K562 (cell line): ENCODE data around the gene ANP32B. TPM values are rescaled to one million over a fixed set of nuclear protein-coding genes. Genes with fewer than 3 reads are reported as not detected.
A peak's percentile ranks its signal among the peaks of the same experiment; 100 is the strongest.

Experiments used
- ARID4B ChIP-seq: sonication (generic); formaldehyde crosslinking; IDR thresholded peaks from 2 replicates; pipeline ENCODE4 v1.8.0; 2022; ENCODE audit warnings: mild to moderate bottlenecking, missing genetic modification reagents
- CBX2 ChIP-seq: fragments of 200-600 bp; sonication (generic); IDR thresholded peaks from one replicate; pipeline ENCODE4 v1.6.1; 2012; ENCODE audit warnings: mild to moderate bottlenecking, low read length, inconsistent platforms; ENCODE audit not compliant: insufficient read depth, poor library complexity, severe bottlenecking
- FOSL1 ChIP-seq: fragments of 200-800 bp; sonication (Bioruptor generic); conservative IDR thresholded peaks from 2 replicates; pipeline ENCODE4 v1.6.1; 2016; ENCODE audit warnings: missing genetic modification characterization, missing compliant biosample characterization
- HDAC3 ChIP-seq: fragments of 450-650 bp; IDR thresholded peaks from 2 replicates; pipeline ENCODE4 v1.6.1; 2018; ENCODE audit warnings: borderline replicate concordance, mild to moderate bottlenecking, moderate library complexity; ENCODE audit not compliant: partially characterized antibody
- KDM4B ChIP-seq, 2 experiments: fragments of 450-650 bp in 1 of 2; sonication (generic) in 1 of 2; IDR thresholded peaks; 2 replicates each; pipeline ENCODE4 v1.6.1; 2016 to 2017; ENCODE audit warnings: borderline replicate concordance in 2 of 2, antibody characterized with exemption in 1 of 2, low read depth in 1 of 2, mild to moderate bottlenecking in 1 of 2
- YY1 ChIP-seq, 3 experiments: IDR thresholded peaks; 2 replicates each; pipeline ENCODE4 v1.6.1; 2011; ENCODE audit warnings: low read length in 2 of 3, mild to moderate bottlenecking in 2 of 3, moderate library complexity in 2 of 3, borderline replicate concordance in 1 of 3, control low read depth in 1 of 3, low read depth in 1 of 3; ENCODE audit not compliant: insufficient read depth in 3 of 3, insufficient replicate concordance in 2 of 3, control insufficient read depth in 1 of 3, insufficient read length in 1 of 3; ENCODE audit errors: extremely low read depth in 1 of 3
- polyA plus RNA-seq, 8 experiments: library from polyadenylated mRNA; depleted of rRNA in 4 of 8; stranded (reverse) in 5 of 8; unstranded in 3 of 8; fragments of >200 nt; fragmentation: Nextera tagmentation in 2 of 8; fragmentation: Illumina TruSeq in 1 of 8; extraction: Ambion mirVana in 2 of 8; extraction: Trizol in 1 of 8; gene quantifications; 2 replicates each; pipeline versions ENCODE4 v1.2.1 to v1.2.3, GENCODE V29; 2011 to 2014; ENCODE audit warnings: inconsistent platforms in 1 of 8, missing spikeins in 1 of 8
- total RNA-seq, 7 experiments: library from RNA; depleted of rRNA in 6 of 7; stranded (reverse); fragments of >200 nt in 6 of 7; fragmentation: Illumina TruSeq in 2 of 7; extraction: Trizol in 2 of 7; gene quantifications; 2 replicates each; pipeline versions ENCODE4 v1.2.1 to v1.2.3, GENCODE V29; 2011 to 2021; ENCODE audit warnings: low replicate concordance in 1 of 7
- TF ChIP-seq, protein P1 (sequence below): fragments of 200-800 bp; sonication (Bioruptor generic); IDR thresholded peaks from 2 replicates; pipeline ENCODE4 v1.6.1; 2016; ENCODE audit warnings: missing genetic modification characterization, missing compliant biosample characterization

Gene ANP32B
- total and polyA plus RNA-seq, 9 of the 15 experiments (the other 6 are each of a cell fraction or from before 2014, with no cell fraction given), result 68.9 to 815 (median 141) TPM

- TF ChIP-seq, protein P1, sequence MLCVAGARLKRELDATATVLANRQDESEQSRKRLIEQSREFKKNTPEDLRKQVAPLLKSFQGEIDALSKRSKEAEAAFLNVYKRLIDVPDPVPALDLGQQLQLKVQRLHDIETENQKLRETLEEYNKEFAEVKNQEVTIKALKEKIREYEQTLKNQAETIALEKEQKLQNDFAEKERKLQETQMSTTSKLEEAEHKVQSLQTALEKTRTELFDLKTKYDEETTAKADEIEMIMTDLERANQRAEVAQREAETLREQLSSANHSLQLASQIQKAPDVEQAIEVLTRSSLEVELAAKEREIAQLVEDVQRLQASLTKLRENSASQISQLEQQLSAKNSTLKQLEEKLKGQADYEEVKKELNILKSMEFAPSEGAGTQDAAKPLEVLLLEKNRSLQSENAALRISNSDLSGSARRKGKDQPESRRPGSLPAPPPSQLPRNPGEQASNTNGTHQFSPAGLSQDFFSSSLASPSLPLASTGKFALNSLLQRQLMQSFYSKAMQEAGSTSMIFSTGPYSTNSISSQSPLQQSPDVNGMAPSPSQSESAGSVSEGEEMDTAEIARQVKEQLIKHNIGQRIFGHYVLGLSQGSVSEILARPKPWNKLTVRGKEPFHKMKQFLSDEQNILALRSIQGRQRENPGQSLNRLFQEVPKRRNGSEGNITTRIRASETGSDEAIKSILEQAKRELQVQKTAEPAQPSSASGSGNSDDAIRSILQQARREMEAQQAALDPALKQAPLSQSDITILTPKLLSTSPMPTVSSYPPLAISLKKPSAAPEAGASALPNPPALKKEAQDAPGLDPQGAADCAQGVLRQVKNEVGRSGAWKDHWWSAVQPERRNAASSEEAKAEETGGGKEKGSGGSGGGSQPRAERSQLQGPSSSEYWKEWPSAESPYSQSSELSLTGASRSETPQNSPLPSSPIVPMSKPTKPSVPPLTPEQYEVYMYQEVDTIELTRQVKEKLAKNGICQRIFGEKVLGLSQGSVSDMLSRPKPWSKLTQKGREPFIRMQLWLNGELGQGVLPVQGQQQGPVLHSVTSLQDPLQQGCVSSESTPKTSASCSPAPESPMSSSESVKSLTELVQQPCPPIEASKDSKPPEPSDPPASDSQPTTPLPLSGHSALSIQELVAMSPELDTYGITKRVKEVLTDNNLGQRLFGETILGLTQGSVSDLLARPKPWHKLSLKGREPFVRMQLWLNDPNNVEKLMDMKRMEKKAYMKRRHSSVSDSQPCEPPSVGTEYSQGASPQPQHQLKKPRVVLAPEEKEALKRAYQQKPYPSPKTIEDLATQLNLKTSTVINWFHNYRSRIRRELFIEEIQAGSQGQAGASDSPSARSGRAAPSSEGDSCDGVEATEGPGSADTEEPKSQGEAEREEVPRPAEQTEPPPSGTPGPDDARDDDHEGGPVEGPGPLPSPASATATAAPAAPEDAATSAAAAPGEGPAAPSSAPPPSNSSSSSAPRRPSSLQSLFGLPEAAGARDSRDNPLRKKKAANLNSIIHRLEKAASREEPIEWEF (CRISPR knock-in tag), result 0 out of 2 replicates have a peak, but pooled peaks have one; percentile 3
- TF ChIP-seq ARID4B (CRISPR knock-in tag), result peak; percentile 39; the same call in 1 of the 2 replicates
- TF ChIP-seq KDM4B (IDR thresholded peaks at IDR 0.05; ENCODE audit: borderline replicate concordance in 2 of 2, low read depth in 1 of 2), result no peak
- TF ChIP-seq CBX2, result no peak
- peak; percentile 49 for TF ChIP-seq HDAC3
- TF ChIP-seq FOSL1 (tag), result peak; percentile 61
- TF ChIP-seq YY1 (IDR thresholded peaks at IDR 0.05; ENCODE audit: borderline replicate concordance in 1 of 3, control insufficient read depth in 1 of 3, extremely low read depth in 1 of 3, insufficient read depth in 3 of 3, insufficient read length in 1 of 3, insufficient replicate concordance in 2 of 3, low read depth in 1 of 3, low read length in 2 of 3), result peak in 1 of 3 experiments; percentile 74
Observed at GRCh38 chr9:98045234-98046179, 62.4 kb downstream of the ANP32B start (continued).
